IPS-15b (cell line): ENCODE results near the gene TANGO2.

Experiments
- H3K27me3 ChIP-seq: one replicate; pipeline ENCODE4 v1.6.1; 2013; ENCODE audit warnings: low read length; ENCODE audit not compliant: control insufficient read depth, insufficient read depth
- H3K36me3 ChIP-seq: one replicate; pipeline ENCODE4 v1.6.1; 2013; ENCODE audit warnings: low read length; ENCODE audit not compliant: control insufficient read depth, insufficient read depth
- H3K4me1 ChIP-seq: one replicate; pipeline ENCODE4 v1.6.1; 2013; ENCODE audit warnings: mild to moderate bottlenecking, low read length; ENCODE audit not compliant: control insufficient read depth, insufficient read depth
- H3K4me3 ChIP-seq: one replicate; pipeline ENCODE4 v1.5.1; 2013; ENCODE audit warnings: low read depth, low read length
- H3K9ac ChIP-seq: one replicate; pipeline ENCODE4 v1.6.1; 2013; ENCODE audit warnings: low read depth, mild to moderate bottlenecking, low read length
- H3K9me3 ChIP-seq: one replicate; pipeline ENCODE4 v1.6.1; 2013; ENCODE audit warnings: mild to moderate bottlenecking, low read length; ENCODE audit not compliant: control insufficient read depth, insufficient read depth

TANGO2 gene

GRCh38 chr22:20053407-20054033 lies 32.6 kb downstream of the TANGO2 start:
- H3K27me3 ChIP-seq, result no peaks in the 10 kb centered on the region
- H3K4me1 ChIP-seq, result no peaks in the 10 kb centered on the region
- H3K36me3 ChIP-seq, result peaks cover 7% of the 10 kb centered on the region
- no peaks in the 10 kb centered on the region for H3K9me3 ChIP-seq
- no peak overlapping the region for H3K9ac ChIP-seq
- H3K4me3 ChIP-seq, result no peak overlapping the region

- no peak overlapping the region for H3K4me3 ChIP-seq
- H3K9me3 ChIP-seq, result no peaks in the 10 kb centered on the region
- no peaks in the 10 kb centered on the region for H3K4me1 ChIP-seq
- H3K27me3 ChIP-seq, result no peaks in the 10 kb centered on the region
- H3K9ac ChIP-seq, result no peak overlapping the region
- H3K36me3 ChIP-seq, result peaks cover 7% of the 10 kb centered on the region
These were observed 33.1 kb downstream of the TANGO2 start for GRCh38 chr22:20054034-20054427.

- peaks cover 7% of the 10 kb centered on the region for H3K36me3 ChIP-seq
- no peak overlapping the region for H3K4me3 ChIP-seq
- H3K27me3 ChIP-seq, result no peaks in the 10 kb centered on the region
- no peaks in the 10 kb centered on the region for H3K9me3 ChIP-seq
- H3K9ac ChIP-seq, result no peak overlapping the region
- H3K4me1 ChIP-seq, result no peaks in the 10 kb centered on the region
These were observed 33.6 kb downstream of the TANGO2 start for GRCh38 chr22:20054485-20054884.

GRCh38 chr22:20055144-20055543 lies 34.2 kb downstream of the TANGO2 start:
- no peaks in the 10 kb centered on the region for H3K27me3 ChIP-seq
- H3K9ac ChIP-seq, result no peak overlapping the region
- H3K4me1 ChIP-seq, result no peaks in the 10 kb centered on the region
- no peaks in the 10 kb centered on the region for H3K9me3 ChIP-seq
- no peak overlapping the region for H3K4me3 ChIP-seq
- H3K36me3 ChIP-seq, result peaks cover 7% of the 10 kb centered on the region

GRCh38 chr22:20055654-20056053 lies 34.7 kb downstream of the TANGO2 start:
- no peaks in the 10 kb centered on the region for H3K4me1 ChIP-seq
- H3K27me3 ChIP-seq, result no peaks in the 10 kb centered on the region
- peaks cover 7% of the 10 kb centered on the region for H3K36me3 ChIP-seq
- no peaks in the 10 kb centered on the region for H3K9me3 ChIP-seq
- H3K9ac ChIP-seq, result no peak overlapping the region
- no peak overlapping the region for H3K4me3 ChIP-seq

- H3K9me3 ChIP-seq, result no peaks in the 10 kb centered on the region
These were observed 35.3 kb downstream of the TANGO2 start for GRCh38 chr22:20056161-20056560.

GRCh38 chr22:20056696-20057386 lies 35.9 kb downstream of the TANGO2 start:
- Histone ChIP-seq H3K27me3 (no peaks in the 10 kb centered on the region), H3K36me3 (peaks cover 7% of the 10 kb centered on the region), H3K4me3 (no peak overlapping the region), H3K9ac (no peak overlapping the region), H3K9me3 (no peaks in the 10 kb centered on the region), H3K4me1 (no peaks in the 10 kb centered on the region)

More at GRCh38 chr22:20056161-20056560, 35.3 kb downstream of the TANGO2 start:
- no peak overlapping the region for H3K4me3 ChIP-seq
- H3K4me1 ChIP-seq, result no peaks in the 10 kb centered on the region
- no peaks in the 10 kb centered on the region for H3K27me3 ChIP-seq
- peaks cover 7% of the 10 kb centered on the region for H3K36me3 ChIP-seq
- H3K9ac ChIP-seq, result no peak overlapping the region

GRCh38 chr22:20057596-20058268 lies 36.8 kb downstream of the TANGO2 start:
- Histone ChIP-seq H3K27me3 (no peaks in the 10 kb centered on the region), H3K4me3 (no peak overlapping the region), H3K9ac (no peak overlapping the region), H3K9me3 (no peaks in the 10 kb centered on the region), H3K4me1 (no peaks in the 10 kb centered on the region), H3K36me3 (peaks cover 7% of the 10 kb centered on the region)

- no peak overlapping the region for H3K4me3 ChIP-seq
- H3K9ac ChIP-seq, result no peak overlapping the region
- peaks cover 7% of the 10 kb centered on the region for H3K36me3 ChIP-seq
- H3K27me3 ChIP-seq, result no peaks in the 10 kb centered on the region
- no peaks in the 10 kb centered on the region for H3K4me1 ChIP-seq
- no peaks in the 10 kb centered on the region for H3K9me3 ChIP-seq
These were observed 38.3 kb downstream of the TANGO2 start for GRCh38 chr22:20058989-20059770.

GRCh38 chr22:20060700-20061480 lies 40.0 kb downstream of the TANGO2 start:
- Histone ChIP-seq H3K9me3 (no peaks in the 10 kb centered on the region), H3K4me3 (no peak overlapping the region), H3K27me3 (no peaks in the 10 kb centered on the region), H3K4me1 (no peaks in the 10 kb centered on the region), H3K9ac (no peak overlapping the region), H3K36me3 (peaks cover 7% of the 10 kb centered on the region)

- no peaks in the 10 kb centered on the region for H3K4me1 ChIP-seq
- no peak overlapping the region for H3K4me3 ChIP-seq
- H3K9me3 ChIP-seq, result no peaks in the 10 kb centered on the region
- peaks cover 3% of the 10 kb centered on the region for H3K36me3 ChIP-seq
- H3K27me3 ChIP-seq, result no peaks in the 10 kb centered on the region
- H3K9ac ChIP-seq, result no peak overlapping the region
These were observed 40.6 kb downstream of the TANGO2 start for GRCh38 chr22:20061481-20061861.
